GM21619 (cell line): Measurements from ENCODE around the gene CHPF.
A peak's percentile ranks its signal among the peaks of the same experiment; 100 is the strongest.

ENCODE experiments used
- ATAC-seq: cut with Tn5 transposase; IDR thresholded peaks from one replicate; pipeline ENCODE4 v1.9.1; 2021; ENCODE audit not compliant: unreplicated experiment

Gene CHPF

DNA sequence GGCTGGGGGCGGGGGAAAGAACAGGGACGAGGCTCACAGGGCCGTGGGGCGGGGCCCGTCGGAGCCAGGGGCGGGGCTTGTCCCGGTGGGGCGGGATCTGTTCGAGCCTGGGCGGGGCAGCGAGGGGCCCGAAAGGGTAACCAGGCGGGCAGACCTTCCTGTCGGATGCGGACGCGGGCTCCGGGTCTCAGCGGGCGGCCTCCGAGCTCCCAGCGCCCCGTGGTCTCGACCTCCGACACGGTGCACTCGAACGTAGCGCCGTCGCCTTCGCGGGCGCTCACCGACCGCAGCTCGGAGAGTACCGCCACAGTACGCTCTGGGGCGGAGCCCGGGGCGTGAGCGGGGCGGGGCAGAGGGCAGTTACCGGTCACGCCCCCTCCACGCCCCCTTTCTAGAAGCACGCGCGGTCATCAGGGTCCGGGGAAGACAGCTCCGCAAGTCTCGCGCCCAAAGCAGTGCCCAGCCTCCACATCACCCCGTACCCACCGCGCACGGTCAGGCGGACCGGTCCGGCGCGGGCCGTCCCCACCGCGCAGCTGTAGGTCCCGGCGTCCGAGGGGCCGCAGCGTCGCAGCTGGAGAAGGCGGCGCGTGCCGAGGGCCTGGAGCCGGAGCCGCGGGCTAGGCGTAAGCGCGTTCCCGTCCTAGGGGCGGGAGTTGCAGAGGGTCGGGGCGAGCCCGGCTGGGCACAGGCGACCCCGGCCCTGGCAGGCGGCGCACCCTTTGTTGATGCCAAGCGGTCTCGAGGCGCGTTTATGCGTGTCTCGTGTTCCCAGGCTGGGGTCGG lies 9.0 kb upstream of the CHPF start:
- peak; percentile 91 for ATAC-seq

- ATAC-seq, result peak; percentile 20
Measured at GRCh38 chr2:219551441-219552381, 8.1 kb upstream of the CHPF start.

DNA sequence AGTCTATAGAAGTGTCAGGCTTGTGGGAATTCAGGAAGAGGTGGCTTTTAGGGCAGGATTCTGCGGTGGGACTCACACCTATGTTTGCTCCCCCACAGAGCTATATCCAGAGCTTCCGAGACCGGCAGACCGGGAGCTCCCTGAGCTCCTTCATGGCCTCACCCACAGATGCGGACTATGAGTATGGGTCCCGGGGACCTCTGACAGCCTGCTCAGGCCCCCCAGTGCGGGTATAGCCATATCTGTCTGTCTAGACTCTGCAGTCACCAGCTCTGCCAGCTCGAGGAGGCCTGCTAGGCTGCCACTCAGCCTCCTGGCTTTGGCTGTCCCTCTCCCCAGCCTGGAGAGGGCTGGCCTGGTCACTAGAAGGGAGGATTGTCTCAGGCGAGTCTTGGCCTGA lies 6.0 kb upstream of the CHPF start:
- ATAC-seq, result no peak

DNA sequence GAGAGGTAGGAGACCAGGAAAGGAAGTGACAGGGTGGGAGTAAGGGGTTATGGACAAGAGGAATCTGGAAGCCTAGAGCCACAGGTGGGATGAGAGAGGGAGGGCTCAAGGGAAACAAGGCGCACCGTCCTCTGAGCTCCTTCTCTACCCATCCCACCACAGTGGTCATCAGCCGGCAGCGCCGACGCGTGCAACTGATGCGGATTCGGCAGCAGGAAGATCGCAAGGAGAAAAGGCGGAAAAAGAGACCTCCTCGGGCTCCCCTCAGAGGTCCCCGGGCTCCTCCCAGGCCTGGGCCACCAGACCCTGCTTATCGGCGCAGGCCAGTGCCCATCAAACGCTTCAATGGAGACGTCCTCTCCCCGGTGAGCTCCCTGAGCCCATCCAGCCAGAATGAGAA lies 5.4 kb upstream of the CHPF start:
- no peak for ATAC-seq

GRCh38 chr2:219547621-219548020 lies 4.0 kb upstream of the CHPF start:
- ATAC-seq, result no peak

GRCh38 chr2:219545943-219546352 lies 2.3 kb upstream of the CHPF start:
- ATAC-seq, result no peak

- no peak for ATAC-seq
Measured at GRCh38 chr2:219545295-219545942, 1.8 kb upstream of the CHPF start.

GRCh38 chr2:219544567-219544966 lies 958 bp upstream of the CHPF start:
- ATAC-seq, result no peak

DNA sequence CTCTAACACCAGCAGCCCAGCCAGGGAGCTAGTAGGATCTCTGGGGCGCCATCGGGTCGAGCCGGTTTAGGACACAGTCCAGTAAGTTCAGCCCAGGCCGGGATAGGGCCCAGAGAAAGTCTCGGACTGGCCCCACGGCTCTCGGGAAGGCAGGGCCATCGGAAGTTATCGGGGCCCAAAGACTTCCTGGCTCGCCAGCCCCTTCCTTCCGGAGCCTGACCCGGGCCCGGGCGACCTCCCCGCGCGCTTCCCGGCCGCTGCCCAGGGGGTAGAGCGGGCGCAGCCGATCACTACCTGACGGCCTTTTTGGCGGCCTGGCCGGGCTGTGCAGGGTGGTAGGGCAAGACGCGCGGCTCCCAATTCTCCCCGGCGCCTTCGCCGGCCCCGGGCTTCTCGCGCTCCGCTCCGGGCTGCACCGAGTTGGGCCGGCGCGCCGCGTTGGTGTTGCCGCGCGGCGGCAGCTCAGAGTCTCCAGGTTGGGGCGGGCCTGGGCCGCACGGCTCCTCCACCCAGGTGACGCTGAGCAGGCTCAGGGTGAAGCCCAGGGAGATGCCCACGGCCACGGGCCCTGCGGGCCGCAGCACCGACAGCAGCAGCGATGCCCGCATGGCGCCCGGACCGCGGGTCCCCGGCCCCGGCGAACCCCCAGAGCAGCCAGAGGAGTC lies 546 bp downstream of the CHPF start:
- ATAC-seq, result peak; percentile 37

- peak; percentile 46 for ATAC-seq
Measured at GRCh38 chr2:219541611-219542180, 1.9 kb downstream of the CHPF start.

DNA sequence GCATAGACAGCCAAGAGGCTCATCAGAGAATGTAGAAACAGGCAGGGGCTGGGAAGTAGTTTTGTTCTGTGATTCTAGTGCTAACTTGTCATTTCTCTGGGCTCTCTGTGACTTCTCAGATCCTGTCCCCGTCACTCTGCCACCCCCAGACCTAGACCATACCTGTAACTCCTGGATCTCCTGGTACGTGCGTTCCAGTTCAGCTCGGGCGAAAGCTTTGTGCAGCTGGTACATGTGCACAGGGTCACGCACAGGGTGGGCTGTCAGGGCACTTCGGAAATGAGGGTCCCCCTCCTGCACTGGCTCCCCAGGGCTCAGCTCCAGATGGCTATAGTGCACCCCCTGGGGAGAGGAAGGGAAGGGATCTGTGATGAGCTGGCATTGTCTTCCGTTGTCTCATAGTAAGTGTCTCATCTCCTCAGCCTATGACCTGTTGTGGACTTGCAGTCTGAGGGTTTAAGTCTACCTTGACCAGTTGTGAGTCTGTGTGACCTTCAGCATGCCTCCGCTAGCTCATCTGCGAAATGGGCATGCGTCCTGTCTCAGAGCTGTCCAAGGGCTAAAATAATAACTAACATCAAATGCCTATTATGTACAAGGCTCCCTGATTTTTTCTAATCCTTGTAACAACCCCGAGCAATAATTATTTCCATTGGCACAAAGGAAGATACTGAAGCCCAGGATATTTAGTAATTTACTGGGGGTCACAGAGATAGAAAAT lies 2.7 kb downstream of the CHPF start:
- ATAC-seq, result no peak

GRCh38 chr2:219539926-219540678 lies 3.5 kb downstream of the CHPF start:
- no peak for ATAC-seq

DNA sequence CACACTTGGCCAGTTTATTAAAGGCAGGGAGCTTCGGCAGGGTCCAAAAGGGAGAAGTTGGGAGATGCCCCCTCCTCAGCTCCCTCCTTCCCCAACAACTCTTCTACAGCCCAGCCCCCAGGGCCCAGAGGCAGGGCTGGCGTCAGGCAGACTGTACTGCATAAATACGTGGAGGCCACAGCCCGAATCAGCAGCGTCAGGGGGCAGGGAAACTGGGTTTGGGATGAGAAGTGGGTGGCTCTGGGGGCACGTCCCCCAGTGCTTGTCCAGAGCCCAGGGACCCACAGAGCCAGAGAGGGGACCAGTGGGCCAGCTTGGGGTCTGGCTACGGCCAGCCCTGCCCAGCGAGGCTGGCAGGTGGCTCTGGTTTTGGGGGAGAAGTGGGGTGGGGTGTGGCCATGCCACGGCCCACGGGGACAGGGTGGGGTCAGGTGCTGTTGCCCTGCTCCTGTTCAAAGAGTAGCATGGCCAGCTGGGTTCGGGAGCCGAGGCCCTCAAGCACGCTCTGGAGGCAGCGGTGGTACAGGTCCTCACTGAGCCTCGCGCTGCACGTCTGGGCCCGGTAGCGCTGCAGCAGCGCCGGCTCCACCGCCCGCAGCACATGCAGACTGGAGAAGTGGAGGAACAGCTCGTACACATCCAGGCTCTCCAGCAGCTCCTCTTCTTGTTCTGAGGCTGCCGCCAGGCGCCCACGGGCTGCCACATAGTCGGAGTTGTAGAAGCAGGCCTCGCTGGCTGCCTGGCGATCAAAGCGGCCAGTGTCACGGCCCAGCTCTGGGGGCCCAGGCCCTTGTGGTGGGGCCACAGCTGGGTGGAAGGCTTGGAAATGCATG lies 4.4 kb downstream of the CHPF start:
- ATAC-seq, result no peak

GRCh38 chr2:219538504-219538951 lies 5.1 kb downstream of the CHPF start:
- ATAC-seq, result no peak

DNA sequence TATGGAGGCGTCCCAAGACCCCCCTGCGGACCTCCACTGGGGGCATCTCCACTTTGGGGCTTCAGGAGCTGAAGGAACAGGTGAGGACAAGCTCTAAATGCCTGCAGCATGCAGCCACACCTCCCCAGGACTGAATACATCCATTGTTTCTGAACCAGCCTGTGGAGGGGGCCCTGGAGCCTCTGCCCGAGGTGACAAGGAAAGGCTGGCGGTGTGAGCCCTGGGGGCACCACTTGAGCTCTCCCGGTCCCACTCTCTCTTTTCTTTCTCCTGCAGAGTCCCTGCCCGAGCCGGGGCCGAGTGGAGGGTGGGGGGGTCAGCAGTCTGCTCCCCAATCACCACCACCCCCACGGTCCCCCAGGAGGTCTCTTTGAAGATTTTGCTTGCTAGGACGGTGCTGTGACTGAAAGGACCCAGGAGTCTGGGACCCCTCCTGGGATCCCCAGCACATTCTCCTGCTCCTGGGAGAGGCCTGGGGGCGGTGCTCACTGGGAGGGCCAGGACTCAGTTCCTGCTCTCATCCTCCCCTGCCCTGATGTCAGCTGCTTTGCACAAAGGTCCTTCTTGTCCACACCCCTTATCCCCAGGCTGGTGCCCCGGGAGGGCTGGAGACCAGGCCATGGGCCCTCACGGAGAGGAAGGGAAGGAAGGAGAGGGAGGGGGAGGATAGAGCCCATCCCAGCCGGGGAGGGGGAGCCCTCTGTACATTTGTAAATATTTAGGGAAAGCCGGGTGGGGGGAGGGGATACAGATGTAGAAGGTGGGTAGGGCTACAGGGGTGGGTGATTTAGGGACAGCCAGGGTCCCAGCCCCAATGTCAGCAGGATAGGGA lies 5.7 kb downstream of the CHPF start:
- ATAC-seq, result no peak

DNA sequence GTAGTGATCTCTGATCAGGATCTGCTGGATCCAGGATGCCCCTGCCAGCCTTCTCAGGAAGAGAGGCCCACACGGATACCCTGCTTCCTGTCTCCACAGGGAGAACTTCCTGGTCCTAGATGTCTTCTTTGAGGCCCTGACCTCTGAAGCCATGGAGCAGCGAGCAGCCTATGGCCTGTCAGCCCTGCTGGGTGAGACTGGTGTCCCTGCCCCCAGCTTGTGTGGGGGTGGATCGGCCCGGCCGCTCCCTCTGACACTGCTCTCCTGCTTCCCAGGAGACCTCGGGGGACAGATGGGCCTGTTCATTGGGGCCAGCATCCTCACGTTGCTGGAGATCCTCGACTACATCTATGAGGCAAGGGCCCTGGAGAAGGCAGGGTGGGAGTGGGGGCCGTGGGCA lies 6.6 kb downstream of the CHPF start:
- ATAC-seq, result no peak

DNA sequence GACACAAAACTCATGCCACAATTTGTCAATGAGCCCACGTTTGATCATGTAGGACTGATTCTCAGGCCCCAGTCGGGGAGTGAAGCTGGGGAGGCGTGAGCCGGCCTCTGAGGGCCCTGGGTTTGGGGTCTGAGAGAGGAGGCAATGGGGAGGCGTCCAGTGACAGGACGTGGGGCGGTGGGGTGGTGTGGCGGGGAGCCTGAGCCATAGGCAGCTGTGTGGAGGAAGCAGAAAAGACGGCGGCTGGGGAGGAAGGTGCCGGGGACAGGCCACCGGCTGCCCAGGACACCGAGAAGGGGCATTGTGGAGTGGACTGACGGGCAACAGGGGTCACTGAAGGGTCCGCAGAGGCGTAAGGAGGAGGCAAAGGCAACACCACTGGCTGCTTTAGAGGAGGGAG lies 7.2 kb downstream of the CHPF start:
- ATAC-seq, result no peak
